ACHN (cell line): ENCODE results near the gene KRTAP10-3.
"Not testable (repeated sequence)": the region's sequence is repeated elsewhere in the genome, so short reads cannot be mapped to it uniquely, and the experiment has no call there.

Experiments used
- DNase-seq: peaks from one replicate; pipeline ENCODE4 v3.0.0-alpha.2; 2015
- in situ Hi-C: cut with HindIII; loops from 2 replicates; pipeline ENCODE4 v1.10.0; 2017; ENCODE audit warnings: low sequenced_read_pairs, low pct_ligation_motif_present, low pct_unique_long_range_greater_than_20kb

The KRTAP10-3 gene

GRCh38 chr21:44552681-44553080 is 5.9 kb downstream of the KRTAP10-3 start:
- in situ Hi-C loops = no loop called here
- no peak for DNase-seq

GRCh38 chr21:44552136-44552535 is 6.5 kb downstream of the KRTAP10-3 start:
- in situ Hi-C loops = no loop called here
- no peak for DNase-seq

GRCh38 chr21:44551340-44551961 is 7.1 kb downstream of the KRTAP10-3 start, which contains the start of gene KRTAP10-2:
Gene KRTAP10-2 (minus strand): TSS chr21:44551505. CDS start chr21:44551458, 47 bp downstream.
- in situ Hi-C loops = no loop called here
- no peak for DNase-seq

- DNase-seq = no peak
- in situ Hi-C loops = no loop called here
Observed at GRCh38 chr21:44550807-44551206, 7.8 kb downstream of the KRTAP10-3 start.

- in situ Hi-C loops, DNase-seq: not testable (repeated sequence)
Observed at GRCh38 chr21:44550285-44550684, 8.3 kb downstream of the KRTAP10-3 start.

GRCh38 chr21:44549525-44550211 is 8.9 kb downstream of the KRTAP10-3 start:
- in situ Hi-C loops = no loop called here
- DNase-seq = no peak

- in situ Hi-C loops = no loop called here
- no peak for DNase-seq
Observed at GRCh38 chr21:44548922-44549321, 9.7 kb downstream of the KRTAP10-3 start.

- in situ Hi-C loops = no loop called here
- DNase-seq = no peak
Observed at GRCh38 chr21:44548381-44548780, 10.2 kb downstream of the KRTAP10-3 start.

GRCh38 chr21:44547656-44548331 is 10.8 kb downstream of the KRTAP10-3 start:
- in situ Hi-C loops = no loop called here
- no peak for DNase-seq

- in situ Hi-C loops = no loop called here
- no peak for DNase-seq
Observed at GRCh38 chr21:44544566-44544965, 14.0 kb downstream of the KRTAP10-3 start.

GRCh38 chr21:44542716-44543115 is 15.9 kb downstream of the KRTAP10-3 start:
- no peak for DNase-seq
- in situ Hi-C loops = no loop called here

- in situ Hi-C loops = no loop called here
- DNase-seq = no peak
Observed at GRCh38 chr21:44540741-44541288, 17.8 kb downstream of the KRTAP10-3 start.

- no peak for DNase-seq
- in situ Hi-C loops = no loop called here
Observed at GRCh38 chr21:44539991-44540666, 18.5 kb downstream of the KRTAP10-3 start, which contains the start of gene KRTAP10-1. Gene KRTAP10-1 (minus strand): TSS chr21:44540195. CDS start chr21:44540150, 45 bp downstream.

- in situ Hi-C loops = no loop called here
- no peak for DNase-seq
Observed at GRCh38 chr21:44539046-44539445, 19.5 kb downstream of the KRTAP10-3 start.

- in situ Hi-C loops = no loop called here
- DNase-seq = no peak
Observed at GRCh38 chr21:44537930-44538911, 20.4 kb downstream of the KRTAP10-3 start.

- in situ Hi-C loops = no loop called here
- no peak for DNase-seq
Observed at GRCh38 chr21:44535963-44536362, 22.6 kb downstream of the KRTAP10-3 start.

GRCh38 chr21:44534688-44535087 is 23.9 kb downstream of the KRTAP10-3 start:
- in situ Hi-C loops = no loop called here
- DNase-seq = no peak
